HEK293 (cell line): ENCODE measurements around the gene COPZ1.

Source experiments
- CTCF ChIA-PET: fragments of 350-600 bp; formaldehyde crosslinking; extraction: SDS; loops from one replicate; lab custom pipeline; 2021; ENCODE audit warnings: antibody characterized with exemption; lab: Yijun Ruan, JAX
- POLR2A ChIA-PET: fragments of 300-600 bp; formaldehyde crosslinking; extraction: SDS; loops from one replicate; lab custom pipeline; 2020; ENCODE audit warnings: antibody characterized with exemption, inconsistent platforms; lab: Yijun Ruan, JAX
- H3K27ac ChIP-seq: fragments of 200-500 bp; sonication (Bioruptor generic); 2 replicates; pipeline ENCODE4 v1.5.1; 2014; ENCODE audit warnings: low read depth, low read length, control low read depth, inconsistent platforms; ENCODE audit errors: extremely low read depth
- H3K36me3 ChIP-seq, 2 experiments: fragments of 200-500 bp in 1 of 2; sonication (Bioruptor generic) in 1 of 2; 1 replicate in 1 of 2; 2 replicates in 1 of 2; pipeline ENCODE4 v1.5.1; 2014 to 2017; ENCODE audit warnings: inconsistent platforms in 2 of 2, low read length in 2 of 2; ENCODE audit not compliant: control insufficient read depth in 2 of 2, insufficient read depth in 1 of 2
- H3K4me1 ChIP-seq: fragments of 200-500 bp; sonication (Bioruptor generic); 2 replicates; pipeline ENCODE4 v1.5.1; 2014; ENCODE audit warnings: mild to moderate bottlenecking, low read length, inconsistent platforms; ENCODE audit not compliant: control insufficient read depth, insufficient read depth
- H3K4me3 ChIP-seq: 2 replicates; pipeline ENCODE4 v1.5.1; 2011; ENCODE audit warnings: low read depth, mild to moderate bottlenecking, control low read depth, low read length, moderate library complexity
- H3K9me3 ChIP-seq: fragments of 200-500 bp; sonication (Bioruptor generic); 2 replicates; pipeline ENCODE4 v1.5.1; 2014; ENCODE audit warnings: low read depth, low read length, inconsistent platforms; ENCODE audit not compliant: control insufficient read depth, insufficient read depth
- GLI2 ChIP-seq: fragments of 450-650 bp; formaldehyde crosslinking; IDR thresholded peaks from 2 replicates; pipeline ENCODE4; 2017; ENCODE audit warnings: missing biosample characterization, missing genetic modification characterization, low read depth, borderline replicate concordance
- HOXA7 ChIP-seq: sonication (generic); formaldehyde crosslinking; IDR thresholded peaks from 2 replicates; pipeline ENCODE4 v1.8.1; 2022; ENCODE audit warnings: missing genetic modification reagents, borderline replicate concordance
- HOXD13 ChIP-seq: sonication (generic); formaldehyde crosslinking; IDR thresholded peaks from 2 replicates; pipeline ENCODE4 v1.8.0; 2022; ENCODE audit warnings: missing genetic modification reagents, borderline replicate concordance
- KLF8 ChIP-seq: fragments of 450-650 bp; formaldehyde crosslinking; IDR thresholded peaks from 2 replicates; pipeline ENCODE4 v1.5.1; 2016; ENCODE audit warnings: missing biosample characterization, missing genetic modification characterization
- MZF1 ChIP-seq: fragments of 450-650 bp; formaldehyde crosslinking; IDR thresholded peaks from 2 replicates; pipeline ENCODE4 v1.5.1; 2017; ENCODE audit warnings: missing biosample characterization, missing genetic modification characterization, borderline replicate concordance
- SP2 ChIP-seq: fragments of 450-650 bp; formaldehyde crosslinking; IDR thresholded peaks from 2 replicates; pipeline ENCODE4 v1.5.1; 2016; ENCODE audit warnings: missing biosample characterization, missing genetic modification characterization
- TCF7L2 ChIP-seq: IDR thresholded peaks from 2 replicates; pipeline ENCODE4 v1.6.1; 2011; ENCODE audit warnings: low read depth, mild to moderate bottlenecking, inconsistent platforms, low read length, moderate library complexity, borderline replicate concordance
- ZBTB11 ChIP-seq: fragments of 450-650 bp; formaldehyde crosslinking; conservative IDR thresholded peaks from 2 replicates; pipeline ENCODE4 v1.5.1; 2016; ENCODE audit warnings: low read depth, missing biosample characterization, missing genetic modification characterization
- ZIC2 ChIP-seq: fragments of 450-650 bp; formaldehyde crosslinking; IDR thresholded peaks from 2 replicates; pipeline ENCODE4 v1.5.1; 2016; ENCODE audit warnings: missing biosample characterization, missing genetic modification characterization
- ZNF155 ChIP-seq: fragments of 450-650 bp; formaldehyde crosslinking; IDR thresholded peaks from 2 replicates; pipeline ENCODE4 v1.5.1; 2016; ENCODE audit warnings: missing biosample characterization, missing genetic modification characterization
- ZNF23 ChIP-seq: fragments of 450-650 bp; formaldehyde crosslinking; IDR thresholded peaks from 2 replicates; pipeline ENCODE4 v1.5.1; 2016; ENCODE audit warnings: missing biosample characterization, missing genetic modification characterization, borderline replicate concordance
- ZNF292 ChIP-seq: fragments of 450-650 bp; formaldehyde crosslinking; IDR thresholded peaks from 2 replicates; pipeline ENCODE4 v1.5.1; 2016; ENCODE audit warnings: low read depth, missing biosample characterization, missing genetic modification characterization, borderline replicate concordance
- ZNF398 ChIP-seq: fragments of 450-650 bp; formaldehyde crosslinking; IDR thresholded peaks from 2 replicates; pipeline ENCODE4 v1.5.1; 2017; ENCODE audit warnings: missing biosample characterization, missing genetic modification characterization
- ZNF530 ChIP-seq: fragments of 450-650 bp; formaldehyde crosslinking; IDR thresholded peaks from 2 replicates; pipeline ENCODE4 v1.5.1; 2016; ENCODE audit warnings: low read depth, missing biosample characterization, missing genetic modification characterization
- ZNF596 ChIP-seq: fragments of 450-650 bp; IDR thresholded peaks from 2 replicates; pipeline ENCODE4 v1.5.0; 2018; ENCODE audit warnings: missing biosample characterization, mild to moderate bottlenecking, missing genetic modification characterization, moderate library complexity
- ZNF600 ChIP-seq: fragments of 450-650 bp; formaldehyde crosslinking; IDR thresholded peaks from 2 replicates; pipeline ENCODE4 v1.5.1; 2016; ENCODE audit warnings: missing biosample characterization, missing genetic modification characterization
- ZNF629 ChIP-seq: fragments of 450-650 bp; formaldehyde crosslinking; IDR thresholded peaks from 2 replicates; pipeline ENCODE4 v1.5.1; 2017; ENCODE audit warnings: missing biosample characterization, missing genetic modification characterization
- ZNF639 ChIP-seq: fragments of 450-650 bp; formaldehyde crosslinking; IDR thresholded peaks from 2 replicates; pipeline ENCODE4 v1.5.1; 2016; ENCODE audit warnings: missing biosample characterization, missing genetic modification characterization
- ZNF658 ChIP-seq: fragments of 450-650 bp; formaldehyde crosslinking; IDR thresholded peaks from 2 replicates; pipeline ENCODE4; 2016; ENCODE audit warnings: missing biosample characterization, missing genetic modification characterization
- ZNF677 ChIP-seq: fragments of 450-650 bp; IDR thresholded peaks from 2 replicates; pipeline ENCODE4 v1.5.0; 2018; ENCODE audit warnings: missing biosample characterization, mild to moderate bottlenecking, missing genetic modification characterization, moderate library complexity
- TF ChIP-seq, protein P1 (sequence below): fragments of 450-650 bp; IDR thresholded peaks from 2 replicates; pipeline ENCODE4 v1.5.1; 2018; ENCODE audit warnings: missing biosample characterization, mild to moderate bottlenecking, missing genetic modification characterization

The COPZ1 gene

GRCh38 chr12:54349679-54350078 is 24.7 kb downstream of the COPZ1 start:
- TF ChIP-seq ZNF530 (tag by site-specific recombination), result no peak
- TF ChIP-seq SP2 (tag by site-specific recombination), result no peak
- TF ChIP-seq ZNF155 (tag by site-specific recombination), result no peak
- TF ChIP-seq, all 188 proteins: peak for 0
- CTCF ChIA-PET, result interaction anchor here (1.1 to 2.1 kb wide), 2 partner anchors 50 to 129 kb away, joined by 3 to 7 read pairs; no protein-coding TSS in a partner anchor
- Histone ChIP-seq H3K4me1 (peaks cover 18% of the 10 kb centered on the region), H3K4me3 (no peak overlapping the region), H3K36me3 (peaks cover 30 to 65% of the 10 kb centered on the region in 2 experiments), H3K9me3 (no peaks in the 10 kb centered on the region), H3K27ac (no peak overlapping the region; the same call in 1 of the 2 replicates)
- POLR2A ChIA-PET, result interaction anchor here (1.0 kb wide), 1 partner anchor 69 kb away, joined by 3 read pairs; the partner anchor contains the start of gene HNRNPA1

- H3K4me1 ChIP-seq, result peaks cover 18% of the 10 kb centered on the region
- H3K36me3 ChIP-seq, result peaks cover 24 to 55% of the 10 kb centered on the region in 2 experiments
- POLR2A ChIA-PET, result interaction anchor here (0.9 kb wide), 1 partner anchor 8 kb away, joined by 3 read pairs; no protein-coding TSS in a partner anchor
- CTCF ChIA-PET, result interaction anchor here (0.6 to 3.0 kb wide), 6 partner anchors 14 to 130 kb away, joined by 3 to 14 read pairs (median 6); no protein-coding TSS in a partner anchor
- H3K9me3 ChIP-seq, result no peaks in the 10 kb centered on the region
- H3K27ac ChIP-seq, result no peak overlapping the region
- no peak overlapping the region for H3K4me3 ChIP-seq
- TF ChIP-seq ZNF629 (tag by site-specific recombination) (no peak), ZNF596 (0 out of 2 replicates have a peak, but pooled peaks have one; percentile 50)
- TF ChIP-seq, all 188 proteins: peak for 1
Observed at GRCh38 chr12:54350743-54351142, 25.8 kb downstream of the COPZ1 start.

DNA sequence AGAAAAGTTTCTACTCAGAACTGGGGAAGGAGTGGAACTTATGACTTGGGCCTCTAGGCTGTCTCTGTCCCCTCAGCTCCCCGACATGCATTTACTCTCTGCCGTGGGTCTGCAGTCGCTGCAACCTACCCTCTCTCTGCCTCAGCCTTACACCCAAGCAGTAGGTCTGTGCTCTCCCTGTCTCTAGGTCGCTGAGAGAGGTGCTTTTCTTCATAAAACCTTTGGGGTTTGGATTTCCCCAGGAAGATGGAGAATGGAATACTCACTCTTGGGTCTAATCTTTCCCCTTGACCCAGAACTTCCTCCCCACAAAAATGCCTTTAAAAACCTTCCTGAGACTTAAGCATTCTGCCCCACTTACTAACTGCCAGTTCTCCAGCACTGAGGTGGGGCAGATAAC is 26.4 kb downstream of the COPZ1 start:
- no peaks in the 10 kb centered on the region for H3K9me3 ChIP-seq
- H3K4me3 ChIP-seq, result no peak overlapping the region
- H3K4me1 ChIP-seq, result peaks cover 18% of the 10 kb centered on the region
- H3K36me3 ChIP-seq, result peaks cover 20 to 51% of the 10 kb centered on the region in 2 experiments
- ChIA-PET POLR2A (interaction anchor here (0.9 to 2.0 kb wide), 2 partner anchors 8 to 9 kb away, joined by 3 to 5 read pairs; no protein-coding TSS in a partner anchor), CTCF (interaction anchor here (0.6 to 3.0 kb wide), 4 partner anchors 16 to 131 kb away, joined by 4 to 14 read pairs (median 6); no protein-coding TSS in a partner anchor)
- H3K27ac ChIP-seq, result no peak overlapping the region
- TF ChIP-seq ZNF600 (tag by site-specific recombination) (no peak), TCF7L2 (no peak), HOXD13 (CRISPR knock-in tag) (no peak), ZNF639 (tag by site-specific recombination) (no peak), ZNF398 (no peak), ZBTB11 (tag by site-specific recombination) (no peak), ZNF292 (tag by site-specific recombination) (no peak), GLI2 (no peak), ZIC2 (tag by site-specific recombination) (no peak), ZNF677 (tag by site-specific recombination) (no peak), ZNF23 (tag by site-specific recombination) (no peak), ZNF658 (tag by site-specific recombination) (no peak), HOXA7 (CRISPR knock-in tag) (no peak), KLF8 (no peak), MZF1 (tag by site-specific recombination) (no peak)
- TF ChIP-seq, protein P1, sequence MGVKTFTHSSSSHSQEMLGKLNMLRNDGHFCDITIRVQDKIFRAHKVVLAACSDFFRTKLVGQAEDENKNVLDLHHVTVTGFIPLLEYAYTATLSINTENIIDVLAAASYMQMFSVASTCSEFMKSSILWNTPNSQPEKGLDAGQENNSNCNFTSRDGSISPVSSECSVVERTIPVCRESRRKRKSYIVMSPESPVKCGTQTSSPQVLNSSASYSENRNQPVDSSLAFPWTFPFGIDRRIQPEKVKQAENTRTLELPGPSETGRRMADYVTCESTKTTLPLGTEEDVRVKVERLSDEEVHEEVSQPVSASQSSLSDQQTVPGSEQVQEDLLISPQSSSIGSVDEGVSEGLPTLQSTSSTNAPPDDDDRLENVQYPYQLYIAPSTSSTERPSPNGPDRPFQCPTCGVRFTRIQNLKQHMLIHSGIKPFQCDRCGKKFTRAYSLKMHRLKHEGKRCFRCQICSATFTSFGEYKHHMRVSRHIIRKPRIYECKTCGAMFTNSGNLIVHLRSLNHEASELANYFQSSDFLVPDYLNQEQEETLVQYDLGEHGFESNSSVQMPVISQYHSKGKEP (tag by site-specific recombination), result no peak
